SK-N-SH treated with all-trans-retinoic acid at 6 μM for 48 hours (cell line): Measurements from ENCODE around the gene PCBP3.

ENCODE experiments used
- ATAC-seq: fragments of 200-7000 bp; cut with Tn5 transposase; 3 replicates; pipeline ENCODE4 v1.9.1; 2020; ENCODE audit warnings: mild to moderate bottlenecking, moderate library complexity
- ARNTL ChIP-seq: fragments of 450-650 bp; formaldehyde crosslinking; IDR thresholded peaks from 2 replicates; pipeline ENCODE4 v1.5.0; 2020; ENCODE audit warnings: low read depth, mild to moderate bottlenecking, moderate library complexity, borderline replicate concordance
- BACH2 ChIP-seq: fragments of 250-450 bp; sonication (Bioruptor Pico); IDR thresholded peaks from 2 replicates; pipeline ENCODE4 v1.9.0; 2021; ENCODE audit warnings: mild to moderate bottlenecking, borderline replicate concordance
- CREB5 ChIP-seq: fragments of 250-450 bp; sonication (Bioruptor Pico); IDR thresholded peaks from 2 replicates; pipeline ENCODE4 v1.5.1; 2020; ENCODE audit warnings: low read depth, mild to moderate bottlenecking, moderate library complexity
- CSDC2 ChIP-seq: fragments of 250-450 bp; sonication (Bioruptor Pico); IDR thresholded peaks from 2 replicates; pipeline ENCODE4 v1.5.0; 2020; ENCODE audit warnings: mild to moderate bottlenecking, moderate library complexity
- ESRRG ChIP-seq: fragments of 250-450 bp; sonication (Bioruptor Pico); IDR thresholded peaks from 2 replicates; pipeline ENCODE4 v1.6.1; 2021; ENCODE audit warnings: mild to moderate bottlenecking
- GLIS3 ChIP-seq: fragments of 250-450 bp; sonication (Bioruptor Pico); IDR thresholded peaks from 2 replicates; pipeline ENCODE4 v1.5.0; 2020; ENCODE audit warnings: mild to moderate bottlenecking, moderate library complexity
- OSR1 ChIP-seq: fragments of 250-450 bp; sonication (Bioruptor Pico); IDR thresholded peaks from 2 replicates; pipeline ENCODE4 v1.8.0; 2022; ENCODE audit warnings: moderate library complexity, mild to moderate bottlenecking, inconsistent platforms
- PATZ1 ChIP-seq: fragments of 250-450 bp; sonication (Bioruptor Pico); IDR thresholded peaks from 2 replicates; pipeline ENCODE4 v1.8.0; 2020; ENCODE audit warnings: mild to moderate bottlenecking, moderate library complexity, borderline replicate concordance
- PPARA ChIP-seq: fragments of 250-450 bp; sonication (Bioruptor Pico); IDR thresholded peaks from 2 replicates; pipeline ENCODE4 v1.5.0; 2020; ENCODE audit warnings: mild to moderate bottlenecking, borderline replicate concordance
- RARB ChIP-seq: fragments of 250-450 bp; sonication (Bioruptor Pico); IDR thresholded peaks from 2 replicates; pipeline ENCODE4 v1.8.0; 2021; ENCODE audit warnings: mild to moderate bottlenecking, moderate library complexity
- TCF4 ChIP-seq: fragments of 250-450 bp; sonication (Bioruptor Pico); IDR thresholded peaks from 2 replicates; pipeline ENCODE4 v1.8.0; 2021; ENCODE audit warnings: mild to moderate bottlenecking, moderate library complexity, borderline replicate concordance
- ZC3H10 ChIP-seq: fragments of 250-450 bp; sonication (Bioruptor Pico); IDR thresholded peaks from 2 replicates; pipeline ENCODE4 v1.5.1; 2021; ENCODE audit warnings: mild to moderate bottlenecking, moderate library complexity
- ZFP3 ChIP-seq: fragments of 250-450 bp; sonication (Bioruptor Pico); IDR thresholded peaks from 2 replicates; pipeline ENCODE4 v1.5.0; 2020; ENCODE audit warnings: mild to moderate bottlenecking, moderate library complexity
- ZFP30 ChIP-seq: fragments of 450-650 bp; formaldehyde crosslinking; IDR thresholded peaks from 2 replicates; pipeline ENCODE4 v1.5.0; 2022; ENCODE audit warnings: mild to moderate bottlenecking, moderate library complexity
- ZNF565 ChIP-seq: fragments of 450-650 bp; formaldehyde crosslinking; conservative IDR thresholded peaks from 2 replicates; pipeline ENCODE4 v1.5.0; 2020; ENCODE audit warnings: low read depth, mild to moderate bottlenecking, moderate library complexity
- ZNF70 ChIP-seq: fragments of 450-650 bp; formaldehyde crosslinking; IDR thresholded peaks from 2 replicates; pipeline ENCODE4 v1.5.0; 2020; ENCODE audit warnings: mild to moderate bottlenecking, moderate library complexity
- ZNF8 ChIP-seq: fragments of 450-650 bp; formaldehyde crosslinking; IDR thresholded peaks from 2 replicates; pipeline ENCODE4 v1.5.0; 2020; ENCODE audit warnings: mild to moderate bottlenecking, moderate library complexity
- TF ChIP-seq, protein P1 (sequence below): fragments of 250-450 bp; sonication (Bioruptor Pico); IDR thresholded peaks from 2 replicates; pipeline ENCODE4 v1.5.0; 2020; ENCODE audit warnings: mild to moderate bottlenecking, moderate library complexity
- TF ChIP-seq, protein P2 (sequence below): fragments of 250-450 bp; sonication (Bioruptor Pico); IDR thresholded peaks from 2 replicates; pipeline ENCODE4 v1.5.1; 2021; ENCODE audit warnings: mild to moderate bottlenecking, moderate library complexity

The PCBP3 gene

GRCh38 chr21:45980271-45980670 is 336.7 kb downstream of the PCBP3 start:
- TF ChIP-seq ZNF70 (CRISPR knock-in tag) = no peak
- no peak for TF ChIP-seq ZFP3
- no peak for TF ChIP-seq OSR1 (CRISPR knock-in tag)
- ATAC-seq = no peak

DNA sequence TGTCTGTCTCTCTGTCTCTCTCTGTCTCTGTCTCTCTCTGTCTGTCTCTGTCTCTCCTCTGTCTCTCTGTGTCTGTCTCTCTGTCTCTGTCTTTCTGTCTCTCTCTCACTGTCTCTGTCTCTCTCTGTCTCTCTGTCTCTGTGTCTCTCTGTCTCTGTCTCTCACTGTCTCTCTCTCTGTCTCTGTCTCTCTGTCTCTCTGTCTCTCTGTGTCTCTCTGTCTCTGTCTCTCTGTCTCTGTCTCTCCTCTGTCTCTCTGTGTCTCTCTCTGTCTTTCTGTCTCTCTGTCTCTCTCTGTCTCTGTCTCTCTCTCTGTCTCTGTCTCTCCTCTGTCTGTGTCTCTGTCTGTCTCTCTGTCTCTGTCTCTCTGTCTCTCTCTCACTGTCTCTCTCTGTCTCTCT is 337.2 kb downstream of the PCBP3 start:
- no peak for ATAC-seq
- TF ChIP-seq, protein P1, sequence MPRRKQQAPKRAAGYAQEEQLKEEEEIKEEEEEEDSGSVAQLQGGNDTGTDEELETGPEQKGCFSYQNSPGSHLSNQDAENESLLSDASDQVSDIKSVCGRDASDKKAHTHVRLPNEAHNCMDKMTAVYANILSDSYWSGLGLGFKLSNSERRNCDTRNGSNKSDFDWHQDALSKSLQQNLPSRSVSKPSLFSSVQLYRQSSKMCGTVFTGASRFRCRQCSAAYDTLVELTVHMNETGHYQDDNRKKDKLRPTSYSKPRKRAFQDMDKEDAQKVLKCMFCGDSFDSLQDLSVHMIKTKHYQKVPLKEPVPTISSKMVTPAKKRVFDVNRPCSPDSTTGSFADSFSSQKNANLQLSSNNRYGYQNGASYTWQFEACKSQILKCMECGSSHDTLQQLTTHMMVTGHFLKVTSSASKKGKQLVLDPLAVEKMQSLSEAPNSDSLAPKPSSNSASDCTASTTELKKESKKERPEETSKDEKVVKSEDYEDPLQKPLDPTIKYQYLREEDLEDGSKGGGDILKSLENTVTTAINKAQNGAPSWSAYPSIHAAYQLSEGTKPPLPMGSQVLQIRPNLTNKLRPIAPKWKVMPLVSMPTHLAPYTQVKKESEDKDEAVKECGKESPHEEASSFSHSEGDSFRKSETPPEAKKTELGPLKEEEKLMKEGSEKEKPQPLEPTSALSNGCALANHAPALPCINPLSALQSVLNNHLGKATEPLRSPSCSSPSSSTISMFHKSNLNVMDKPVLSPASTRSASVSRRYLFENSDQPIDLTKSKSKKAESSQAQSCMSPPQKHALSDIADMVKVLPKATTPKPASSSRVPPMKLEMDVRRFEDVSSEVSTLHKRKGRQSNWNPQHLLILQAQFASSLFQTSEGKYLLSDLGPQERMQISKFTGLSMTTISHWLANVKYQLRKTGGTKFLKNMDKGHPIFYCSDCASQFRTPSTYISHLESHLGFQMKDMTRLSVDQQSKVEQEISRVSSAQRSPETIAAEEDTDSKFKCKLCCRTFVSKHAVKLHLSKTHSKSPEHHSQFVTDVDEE (CRISPR knock-in tag) = no peak
- TF ChIP-seq ZFP3 = no peak
- TF ChIP-seq CREB5 (CRISPR knock-in tag) = no peak
- no peak for TF ChIP-seq ESRRG
- TF ChIP-seq TCF4 (CRISPR knock-in tag) = no peak
- TF ChIP-seq PATZ1 = no peak
- TF ChIP-seq ARNTL (CRISPR knock-in tag) = no peak
- no peak for TF ChIP-seq ZC3H10 (CRISPR knock-in tag)
- no peak for TF ChIP-seq ZNF8
- no peak for TF ChIP-seq BACH2 (CRISPR knock-in tag)
- no peak for TF ChIP-seq RARB (CRISPR knock-in tag)
- no peak for TF ChIP-seq ZFP30 (CRISPR knock-in tag)
- no peak for TF ChIP-seq ZNF565 (CRISPR knock-in tag)

GRCh38 chr21:45981151-45982091 is 337.9 kb downstream of the PCBP3 start, which contains the start of gene COL6A1:
Gene COL6A1, plus strand, starts transcription at chr21:45981770. Its CDS starts 81 bp downstream, at chr21:45981851.
- peak; percentile 66; the same call in 1 of the 2 replicates for TF ChIP-seq ZNF70 (CRISPR knock-in tag)
- TF ChIP-seq ZNF8 = no peak
- peak; percentile 81 for ATAC-seq

- TF ChIP-seq CSDC2 (CRISPR knock-in tag) = no peak
- no peak for TF ChIP-seq GLIS3
- TF ChIP-seq TCF4 (CRISPR knock-in tag) = no peak
- TF ChIP-seq PPARA (CRISPR knock-in tag) = no peak
- TF ChIP-seq CREB5 (CRISPR knock-in tag) = no peak
- TF ChIP-seq ZC3H10 (CRISPR knock-in tag) = no peak
- TF ChIP-seq ZNF8 = no peak
- TF ChIP-seq BACH2 (CRISPR knock-in tag) = no peak
- TF ChIP-seq RARB (CRISPR knock-in tag) = no peak
- TF ChIP-seq, protein P2, sequence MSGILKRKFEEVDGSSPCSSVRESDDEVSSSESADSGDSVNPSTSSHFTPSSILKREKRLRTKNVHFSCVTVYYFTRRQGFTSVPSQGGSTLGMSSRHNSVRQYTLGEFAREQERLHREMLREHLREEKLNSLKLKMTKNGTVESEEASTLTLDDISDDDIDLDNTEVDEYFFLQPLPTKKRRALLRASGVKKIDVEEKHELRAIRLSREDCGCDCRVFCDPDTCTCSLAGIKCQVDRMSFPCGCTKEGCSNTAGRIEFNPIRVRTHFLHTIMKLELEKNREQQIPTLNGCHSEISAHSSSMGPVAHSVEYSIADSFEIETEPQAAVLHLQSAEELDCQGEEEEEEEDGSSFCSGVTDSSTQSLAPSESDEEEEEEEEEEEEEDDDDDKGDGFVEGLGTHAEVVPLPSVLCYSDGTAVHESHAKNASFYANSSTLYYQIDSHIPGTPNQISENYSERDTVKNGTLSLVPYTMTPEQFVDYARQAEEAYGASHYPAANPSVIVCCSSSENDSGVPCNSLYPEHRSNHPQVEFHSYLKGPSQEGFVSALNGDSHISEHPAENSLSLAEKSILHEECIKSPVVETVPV (CRISPR knock-in tag) = no peak
- no peak for TF ChIP-seq ARNTL (CRISPR knock-in tag)
- peak; percentile 63 for ATAC-seq
Observed at GRCh38 chr21:45982092-45982757, 338.7 kb downstream of the PCBP3 start.
